B cell (primary cell): ENCODE data around the gene TEAD1. TPM values are rescaled to one million over a fixed set of nuclear protein-coding genes. Genes with fewer than 3 reads are reported as not detected.

Experiments used
- ATAC-seq: fragments of 200-7000 bp; cut with Tn5 transposase; one replicate; pipeline ENCODE4 v1.10.0; 2021; ENCODE audit warnings: low read depth, mild to moderate bottlenecking, moderate number of reproducible peaks, moderate library complexity
- CTCF ChIA-PET: fragments of 350-600 bp; sonication (Branson Sonifier 250); formaldehyde crosslinking; loops from one replicate; lab custom pipeline; 2021; ENCODE audit warnings: antibody characterized with exemption, inconsistent platforms; lab: Charles Lee
- POLR2A ChIA-PET: fragments of 350-600 bp; sonication (Branson Sonifier 250); formaldehyde crosslinking; loops from one replicate; lab custom pipeline; 2021; ENCODE audit warnings: antibody characterized with exemption; lab: Charles Lee
- DNase-seq: peaks from one replicate; pipeline ENCODE4 v3.0.0; 2013
- H2AFZ ChIP-seq: 2 replicates; pipeline ENCODE4 v1.6.1; 2012; ENCODE audit warnings: mild to moderate bottlenecking, low read depth, low read length; ENCODE audit not compliant: insufficient read depth, poor library complexity, severe bottlenecking
- H3K27ac ChIP-seq, 2 donors: 1 replicate in 1 of 2; 2 replicates in 1 of 2; pipeline ENCODE4 v1.5.1; 2012 to 2013; ENCODE audit warnings: low read length in 2 of 2, mild to moderate bottlenecking in 2 of 2, moderate library complexity in 1 of 2
- H3K27me3 ChIP-seq, 4 experiments: fragments of 200-600 bp in 1 of 4; sonication (generic) in 1 of 4; replicated peaks in 1 of 4; 1 replicate in 2 of 4; 2 replicates in 2 of 4; pipeline versions ENCODE4 v1.6.1 to v1.7.0; 2013 to 2016; ENCODE audit warnings: low read length in 3 of 4, mild to moderate bottlenecking in 2 of 4, mixed read lengths in 1 of 4, moderate library complexity in 1 of 4; ENCODE audit not compliant: insufficient read depth in 4 of 4, control insufficient read depth in 3 of 4; ENCODE audit errors: control extremely low read depth in 1 of 4
- H3K36me3 ChIP-seq, 2 experiments: replicated peaks in 1 of 2; 1 replicate in 1 of 2; 2 replicates in 1 of 2; pipeline versions ENCODE4 v1.6.1 to v1.7.1; 2013; ENCODE audit warnings: low read length in 1 of 2; ENCODE audit not compliant: insufficient read depth in 2 of 2, control insufficient read depth in 1 of 2; ENCODE audit errors: control extremely low read depth in 1 of 2, extremely low read depth in 1 of 2
- H3K4me1 ChIP-seq, 2 donors: fragments of 200-600 bp in 1 of 2; sonication (generic) in 1 of 2; 1 replicate in 1 of 2; 2 replicates in 1 of 2; pipeline versions ENCODE4 v1.5.1 to v1.6.1; 2013 to 2017; ENCODE audit warnings: low read length in 2 of 2; ENCODE audit not compliant: control insufficient read depth in 2 of 2, insufficient read depth in 2 of 2
- H3K4me2 ChIP-seq: replicated peaks from 2 replicates; pipeline ENCODE3; 2012; ENCODE audit warnings: mild to moderate bottlenecking, low read depth, low read length; ENCODE audit not compliant: poor library complexity, severe bottlenecking
- H3K4me3 ChIP-seq, 5 experiments: fragments of 200-600 bp in 1 of 5; sonication (generic) in 1 of 5; 1 replicate in 3 of 5; 2 replicates in 2 of 5; pipeline versions ENCODE4 v1.5.1 to v1.7.0; 2011 to 2016; ENCODE audit warnings: low read length in 4 of 5, mild to moderate bottlenecking in 4 of 5, low read depth in 2 of 5, control low read depth in 1 of 5, moderate library complexity in 1 of 5; ENCODE audit not compliant: insufficient read depth in 1 of 5; ENCODE audit errors: control extremely low read depth in 1 of 5, extremely low read depth in 1 of 5
- H3K79me2 ChIP-seq: fragments of 200-600 bp; sonication (generic); one replicate; pipeline ENCODE4 v1.6.0; 2016; ENCODE audit warnings: low read length; ENCODE audit not compliant: control insufficient read depth, insufficient read depth
- H3K9ac ChIP-seq: fragments of 200-600 bp; sonication (generic); 2 replicates; pipeline ENCODE4 v1.6.1; 2017; ENCODE audit warnings: mild to moderate bottlenecking, low read length, moderate library complexity
- H3K9me3 ChIP-seq, 3 donors: one replicate each; pipeline versions ENCODE4 v1.6.1 to v1.7.1; 2013; ENCODE audit warnings: low read length in 2 of 3; ENCODE audit not compliant: control insufficient read depth in 2 of 3, insufficient read depth in 1 of 3; ENCODE audit errors: control extremely low read depth in 1 of 3
- H4K20me1 ChIP-seq: 2 replicates; pipeline ENCODE4 v1.6.0; 2012; ENCODE audit warnings: mild to moderate bottlenecking, low read length; ENCODE audit not compliant: insufficient read depth, control insufficient read depth, poor library complexity, severe bottlenecking
- H3K27ac Mint-ChIP-seq: one replicate; pipeline ENCODE4 v1.8.0; 2021; ENCODE audit warnings: mixed read lengths
- H3K27me3 Mint-ChIP-seq: one replicate; pipeline ENCODE4 v1.8.0; 2021; ENCODE audit warnings: mixed read lengths
- H3K4me1 Mint-ChIP-seq: one replicate; pipeline ENCODE4 v1.8.0; 2021; ENCODE audit warnings: mixed read lengths
- H3K4me3 Mint-ChIP-seq: one replicate; pipeline ENCODE4 v1.8.0; 2021; ENCODE audit warnings: mixed read lengths
- H3K9me3 Mint-ChIP-seq: one replicate; pipeline ENCODE4 v1.8.0; 2022; ENCODE audit warnings: mixed read lengths; ENCODE audit not compliant: insufficient read depth
- EZH2 ChIP-seq: IDR thresholded peaks from 2 replicates; pipeline ENCODE4 v1.6.1; 2012; ENCODE audit warnings: borderline replicate concordance, low read depth, mild to moderate bottlenecking, moderate library complexity, low read length; ENCODE audit not compliant: insufficient read depth, poor library complexity, severe bottlenecking
- WGBS: methylation state at CpG from one replicate; pipeline ENCODE4 v1.1.5; 2013; ENCODE audit warnings: missing lambda C conversion rate; ENCODE audit not compliant: insufficient coverage; 5-methylcytosine and 5-hydroxymethylcytosine counted together
- intact Hi-C: fragments of 100-400 bp; cut with micrococcal nuclease; formaldehyde crosslinking; loops from one replicate; pipeline ENCODE4 v1.10.0; 2022
- polyA plus RNA-seq: library from polyadenylated mRNA; depleted of rRNA; stranded (reverse); fragments of >200 nt; gene quantifications from 2 replicates; pipeline ENCODE4 v1.2.3, GENCODE V29; 2012
- total RNA-seq, 2 donors: library from RNA; stranded (reverse); fragments of 120-200 nt in 1 of 2; gene quantifications; 1 replicate in 1 of 2; 2 replicates in 1 of 2; pipeline versions ENCODE4 v1.2.3 to v1.2.4, GENCODE V29; 2013 to 2022
- TF ChIP-seq, protein P1 (sequence below): fragments of 200-600 bp; IDR thresholded peaks from one replicate; pipeline ENCODE4 v1.8.0; 2022; ENCODE audit warnings: antibody characterized with exemption, mild to moderate bottlenecking

TEAD1 gene
- total and polyA plus RNA-seq, 2 donors (not counting 1 experiment from before 2014, with no cell fraction given) = 0.30 TPM; not detected in 1

DNA sequence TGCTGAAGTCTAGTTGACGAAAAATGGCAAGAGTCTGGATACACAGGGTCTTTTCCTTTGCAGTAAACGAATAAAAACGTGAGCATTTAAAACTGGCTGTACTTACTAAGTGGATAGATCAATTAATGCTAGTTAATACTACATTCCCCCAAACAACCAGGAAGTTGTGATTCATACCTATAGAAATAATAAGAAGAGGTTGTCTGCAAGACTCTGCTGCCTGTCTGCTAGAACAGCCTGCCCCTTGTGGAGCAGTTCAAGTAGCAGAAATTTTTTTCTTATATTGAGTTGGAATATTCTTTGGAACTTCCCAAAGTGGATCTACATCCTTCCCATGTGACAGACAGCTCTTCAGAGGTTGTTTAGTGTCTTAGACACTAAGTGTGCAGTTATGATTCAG lies 86.8 kb downstream of the TEAD1 start:
- no peak overlapping the region for H2AFZ ChIP-seq
- Mint-ChIP-seq H3K27me3 (peaks cover 9% of the 10 kb centered on the region), H3K4me1 (no peaks in the 10 kb centered on the region), H3K27ac (no peak overlapping the region), H3K9me3 (no peaks in the 10 kb centered on the region), H3K4me3 (no peak overlapping the region)
- H3K9me3 ChIP-seq = no peaks in the 10 kb centered on the region
- H3K27ac ChIP-seq = no peak overlapping the region
- POLR2A ChIA-PET = no interaction called here
- H3K4me3 ChIP-seq = no peak overlapping the region
- no peak overlapping the region for H3K9ac ChIP-seq
- no peaks in the 10 kb centered on the region for H3K36me3 ChIP-seq
- no peaks in the 10 kb centered on the region for H3K27me3 ChIP-seq
- CTCF ChIA-PET = no interaction called here
- H3K79me2 ChIP-seq = no peaks in the 10 kb centered on the region
- intact Hi-C loops = no loop called here
- no peak for DNase-seq
- no peaks in the 10 kb centered on the region for H3K4me1 ChIP-seq
- H3K4me2 ChIP-seq = no peak overlapping the region
- no peaks in the 10 kb centered on the region for H4K20me1 ChIP-seq
- TF ChIP-seq, protein P1, sequence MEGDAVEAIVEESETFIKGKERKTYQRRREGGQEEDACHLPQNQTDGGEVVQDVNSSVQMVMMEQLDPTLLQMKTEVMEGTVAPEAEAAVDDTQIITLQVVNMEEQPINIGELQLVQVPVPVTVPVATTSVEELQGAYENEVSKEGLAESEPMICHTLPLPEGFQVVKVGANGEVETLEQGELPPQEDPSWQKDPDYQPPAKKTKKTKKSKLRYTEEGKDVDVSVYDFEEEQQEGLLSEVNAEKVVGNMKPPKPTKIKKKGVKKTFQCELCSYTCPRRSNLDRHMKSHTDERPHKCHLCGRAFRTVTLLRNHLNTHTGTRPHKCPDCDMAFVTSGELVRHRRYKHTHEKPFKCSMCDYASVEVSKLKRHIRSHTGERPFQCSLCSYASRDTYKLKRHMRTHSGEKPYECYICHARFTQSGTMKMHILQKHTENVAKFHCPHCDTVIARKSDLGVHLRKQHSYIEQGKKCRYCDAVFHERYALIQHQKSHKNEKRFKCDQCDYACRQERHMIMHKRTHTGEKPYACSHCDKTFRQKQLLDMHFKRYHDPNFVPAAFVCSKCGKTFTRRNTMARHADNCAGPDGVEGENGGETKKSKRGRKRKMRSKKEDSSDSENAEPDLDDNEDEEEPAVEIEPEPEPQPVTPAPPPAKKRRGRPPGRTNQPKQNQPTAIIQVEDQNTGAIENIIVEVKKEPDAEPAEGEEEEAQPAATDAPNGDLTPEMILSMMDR = no peak
- no peak for TF ChIP-seq EZH2
- ATAC-seq = no peak
- no CpG with 5 or more reads among the region's 3 CpGs for WGBS

DNA sequence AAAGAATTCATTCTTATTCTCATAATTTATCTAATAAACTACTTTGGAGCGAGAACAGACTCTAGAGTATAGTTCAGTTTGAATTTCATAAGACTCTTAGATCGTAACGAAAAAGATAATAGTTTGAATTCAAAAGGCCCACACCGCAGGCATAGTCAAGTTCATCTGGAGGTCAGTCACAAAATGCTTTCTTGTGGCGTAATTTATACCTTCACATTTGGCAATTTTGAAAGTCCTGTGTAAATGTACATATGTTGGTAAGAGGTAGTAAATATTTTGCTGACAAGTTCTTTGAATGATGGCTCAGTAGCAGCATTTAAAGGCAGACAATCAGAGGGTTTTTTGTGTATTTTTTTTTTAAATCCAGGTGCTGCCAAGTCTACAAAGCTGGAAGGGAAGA lies 88.1 kb downstream of the TEAD1 start:
- Histone ChIP-seq H3K4me2 (no peak overlapping the region), H3K4me3 (no peak overlapping the region), H3K36me3 (no peaks in the 10 kb centered on the region), H3K4me1 (no peaks in the 10 kb centered on the region), H4K20me1 (no peaks in the 10 kb centered on the region), H3K27ac (no peak overlapping the region), H3K27me3 (no peaks in the 10 kb centered on the region), H2AFZ (no peak overlapping the region), H3K79me2 (no peaks in the 10 kb centered on the region), H3K9me3 (no peaks in the 10 kb centered on the region), H3K9ac (no peak overlapping the region)
- DNase-seq (no peak), ATAC-seq (no peak)
- Mint-ChIP-seq H3K4me1 (no peaks in the 10 kb centered on the region), H3K27ac (no peak overlapping the region), H3K9me3 (no peaks in the 10 kb centered on the region), H3K4me3 (no peak overlapping the region), H3K27me3 (peaks cover 9% of the 10 kb centered on the region)
- ChIA-PET CTCF (no interaction called here), POLR2A (no interaction called here)
- intact Hi-C loops = no loop called here
- TF ChIP-seq EZH2 = no peak
- TF ChIP-seq, protein P1 = no peak
- 97% methylated on average over 4 of the region's 5 CpGs for WGBS
